Measurements from ENCODE around the gene FUT9. TPM values are rescaled to one million over a fixed set of nuclear protein-coding genes. Genes with fewer than 3 reads are reported as not detected.

Gene FUT9
- total and polyA plus RNA-seq, 8 donors, result 0.23 to 0.69 (median 0.40) TPM; not detected in 2

DNA sequence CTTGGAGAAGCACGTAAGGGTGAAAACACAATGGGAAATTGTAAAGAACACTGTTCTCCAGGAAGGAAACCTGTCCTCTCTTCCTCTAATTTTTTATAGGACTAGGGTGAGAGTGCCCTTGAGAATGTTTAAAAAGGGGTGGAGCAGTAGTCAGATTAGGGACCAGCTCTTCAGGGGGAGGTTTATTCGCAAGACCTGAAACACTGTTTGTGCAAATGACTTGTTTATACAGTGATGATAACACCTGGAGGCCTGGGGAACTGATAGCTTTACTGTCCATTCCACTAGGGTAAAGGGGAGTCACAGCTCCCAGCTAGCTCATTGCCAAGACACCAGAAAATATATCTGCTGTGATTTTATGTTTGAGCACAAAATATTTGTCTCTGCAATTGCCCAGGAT lies 8.1 kb upstream of the FUT9 start:
- no peaks in the 10 kb centered on the region for H3K4me1 ChIP-seq
- ATAC-seq, result no peak

DNA sequence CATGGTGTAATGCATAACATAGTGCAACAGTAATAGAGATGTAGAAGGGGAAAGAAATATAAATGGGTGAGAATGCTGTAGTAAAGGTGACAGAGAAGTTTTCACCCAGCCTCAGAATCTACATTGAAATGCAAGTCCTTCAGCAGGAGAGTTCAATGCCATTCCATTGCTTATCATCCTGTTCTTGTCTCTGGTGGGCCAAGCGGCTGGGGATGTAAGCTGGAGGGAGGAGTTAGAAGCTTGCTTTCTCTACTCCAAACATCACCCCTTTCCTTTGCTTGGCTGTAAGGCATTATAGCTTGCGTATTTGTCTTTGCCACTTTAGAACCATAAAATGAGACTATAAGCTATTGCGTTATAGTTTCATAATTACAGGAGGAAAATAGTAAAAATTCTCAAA lies 2.2 kb upstream of the FUT9 start:
- Histone ChIP-seq H3K27me3 (peaks cover 8 to 42% of the 10 kb centered on the region in 2 donors), H3K4me3 (no peak overlapping the region), H3K27ac (no peak overlapping the region), H3K4me1 (no peaks in the 10 kb centered on the region), H3K9me3 (no peaks in the 10 kb centered on the region), H3K36me3 (no peaks in the 10 kb centered on the region)
- intact Hi-C loops (cut with DNase I), result no loop called here
- ATAC-seq (no peak), DNase-seq (no peak)
- TF ChIP-seq CTCF (IDR thresholded peaks at IDR 0.05), result no peak

More for the DNA sequence above, 8.1 kb upstream of the FUT9 start:
- no peak for TF ChIP-seq CTCF (IDR thresholded peaks at IDR 0.05)
- no peak overlapping the region for H3K27ac ChIP-seq
- no peaks in the 10 kb centered on the region for H3K36me3 ChIP-seq
- H3K9me3 ChIP-seq, result no peaks in the 10 kb centered on the region
- no peak overlapping the region for H3K4me3 ChIP-seq
- intact Hi-C loops (cut with DNase I), result no loop called here
- DNase-seq, result no peak
- no peaks in the 10 kb centered on the region for H3K27me3 ChIP-seq

DNA sequence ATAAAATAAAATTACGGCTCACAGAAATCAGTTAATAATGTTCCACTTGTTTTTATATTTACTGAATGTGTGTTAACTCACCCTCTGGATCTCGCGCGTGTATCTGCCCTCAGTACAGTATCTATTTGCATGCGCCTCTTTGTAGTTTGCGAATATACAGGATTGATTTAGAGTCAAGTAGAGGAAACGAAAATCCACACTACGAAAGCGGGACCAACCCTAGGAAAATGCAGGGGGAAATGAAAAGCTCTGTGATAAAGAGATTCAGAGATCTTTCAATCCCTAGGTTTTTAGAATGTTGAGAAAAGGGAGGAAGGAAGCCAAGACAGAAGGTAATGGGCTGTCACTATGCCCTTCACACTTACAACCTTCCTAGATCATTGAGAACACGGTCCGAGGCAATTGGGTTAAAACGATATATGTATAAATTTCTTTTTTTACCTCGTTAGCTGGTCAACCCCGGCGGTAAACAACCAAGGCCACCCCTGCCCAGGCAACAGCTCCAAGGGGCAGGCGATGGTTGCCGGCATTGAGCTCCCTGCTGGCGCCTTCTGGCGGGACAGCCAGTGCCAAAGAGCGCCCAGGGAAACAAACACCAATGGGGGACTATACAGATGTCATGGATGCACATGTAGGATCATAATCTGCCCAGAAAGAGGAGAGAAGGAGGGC lies 792 bp upstream of the FUT9 start:
- DNase-seq, result peak in 1 of 4 donors; percentile 3
- intact Hi-C loops (cut with DNase I), result no loop called here
- H3K36me3 ChIP-seq, result no peaks in the 10 kb centered on the region
- no peak overlapping the region for H3K27ac ChIP-seq
- H3K27me3 ChIP-seq, result peaks cover 8 to 42% of the 10 kb centered on the region in 2 donors
- no peak for ATAC-seq
- TF ChIP-seq CTCF (IDR thresholded peaks at IDR 0.05), result no peak
- no peak overlapping the region for H3K4me3 ChIP-seq
- no peaks in the 10 kb centered on the region for H3K4me1 ChIP-seq
- no peaks in the 10 kb centered on the region for H3K9me3 ChIP-seq

DNA sequence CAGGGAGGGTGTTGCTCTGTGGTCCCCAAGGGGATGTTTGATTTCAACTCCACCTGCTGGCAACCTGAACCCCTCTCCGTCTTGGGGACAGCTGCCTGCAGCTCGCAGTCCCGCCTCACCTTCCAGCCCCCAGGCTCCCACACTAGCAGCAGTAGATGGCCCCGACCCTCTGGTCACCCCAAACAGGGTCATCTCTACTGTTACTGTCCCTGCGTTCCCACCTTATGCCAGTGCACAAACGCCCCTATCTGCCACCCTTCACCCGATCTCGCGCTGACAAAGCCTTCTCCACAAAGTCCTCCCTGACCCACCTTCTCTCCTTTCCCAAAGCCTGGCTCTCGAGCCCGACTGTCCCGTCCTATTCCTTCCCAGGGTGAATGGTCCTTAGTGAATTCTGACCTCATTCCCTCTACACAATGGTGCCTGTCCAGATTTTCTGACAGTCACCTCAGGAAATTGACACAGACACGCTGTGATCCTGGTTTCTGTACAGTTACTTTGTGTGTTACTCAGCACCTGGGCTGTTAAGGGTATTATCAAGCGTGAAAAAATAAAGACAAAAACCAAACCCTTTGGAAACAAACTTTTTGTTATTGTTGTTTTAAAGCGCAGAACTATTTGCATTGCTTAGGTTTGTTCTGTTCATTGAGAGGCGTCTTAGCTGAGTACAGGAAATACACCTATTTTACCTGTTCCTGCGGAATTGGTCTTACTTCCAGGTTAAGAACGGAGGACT lies 728 bp downstream of the FUT9 start:
- peak in 1 of 4 donors; percentile 29 for DNase-seq
- H3K9me3 ChIP-seq, result no peaks in the 10 kb centered on the region
- TF ChIP-seq CTCF (IDR thresholded peaks at IDR 0.05), result no peak
- H3K27me3 ChIP-seq, result peaks cover 8 to 42% of the 10 kb centered on the region in 2 donors
- H3K4me3 ChIP-seq, result no peak overlapping the region
- ATAC-seq, result no peak
- H3K4me1 ChIP-seq, result no peaks in the 10 kb centered on the region
- no peaks in the 10 kb centered on the region for H3K36me3 ChIP-seq
- no peak overlapping the region for H3K27ac ChIP-seq
- intact Hi-C loops (cut with DNase I), result no loop called here

- no peak overlapping the region for H3K4me3 ChIP-seq
- DNase-seq (no peak), ATAC-seq (no peak)
- H3K36me3 ChIP-seq, result no peaks in the 10 kb centered on the region
- H3K27ac ChIP-seq, result no peak overlapping the region
- no peak for TF ChIP-seq CTCF (IDR thresholded peaks at IDR 0.05)
- H3K27me3 ChIP-seq, result peaks cover 8 to 42% of the 10 kb centered on the region in 2 donors
- H3K9me3 ChIP-seq, result no peaks in the 10 kb centered on the region
- H3K4me1 ChIP-seq, result no peaks in the 10 kb centered on the region
- intact Hi-C loops (cut with DNase I), result no loop called here
Measured at GRCh38 chr6:96017070-96017359, 1.2 kb downstream of the FUT9 start.
